Caki2 (cell line): ENCODE measurements around the gene S100A8. TPM values are rescaled to one million over a fixed set of nuclear protein-coding genes. Genes with fewer than 3 reads are reported as not detected.
"Not testable (repeated sequence)": the region's sequence is repeated elsewhere in the genome, so short reads cannot be mapped to it uniquely, and the experiment has no call there.

Source experiments
- DNase-seq: peaks from one replicate; pipeline ENCODE4 v3.0.0-alpha.2; 2015; ENCODE audit warnings: low read depth
- in situ Hi-C: cut with HindIII; loops from 2 replicates; pipeline ENCODE4 v1.10.0; 2016; ENCODE audit warnings: low sequenced_read_pairs, low pct_unique_long_range_greater_than_20kb, mixed read lengths
- total RNA-seq: library from RNA; depleted of rRNA; stranded (reverse); fragments of >200 nt; shearing (Covaris generic); gene quantifications from 2 replicates; pipeline ENCODE4 v1.2.3, GENCODE V29; 2014; ENCODE audit warnings: low replicate concordance

S100A8 gene
- total RNA-seq, 1 experiment from 2014 or later: not detected

DNA sequence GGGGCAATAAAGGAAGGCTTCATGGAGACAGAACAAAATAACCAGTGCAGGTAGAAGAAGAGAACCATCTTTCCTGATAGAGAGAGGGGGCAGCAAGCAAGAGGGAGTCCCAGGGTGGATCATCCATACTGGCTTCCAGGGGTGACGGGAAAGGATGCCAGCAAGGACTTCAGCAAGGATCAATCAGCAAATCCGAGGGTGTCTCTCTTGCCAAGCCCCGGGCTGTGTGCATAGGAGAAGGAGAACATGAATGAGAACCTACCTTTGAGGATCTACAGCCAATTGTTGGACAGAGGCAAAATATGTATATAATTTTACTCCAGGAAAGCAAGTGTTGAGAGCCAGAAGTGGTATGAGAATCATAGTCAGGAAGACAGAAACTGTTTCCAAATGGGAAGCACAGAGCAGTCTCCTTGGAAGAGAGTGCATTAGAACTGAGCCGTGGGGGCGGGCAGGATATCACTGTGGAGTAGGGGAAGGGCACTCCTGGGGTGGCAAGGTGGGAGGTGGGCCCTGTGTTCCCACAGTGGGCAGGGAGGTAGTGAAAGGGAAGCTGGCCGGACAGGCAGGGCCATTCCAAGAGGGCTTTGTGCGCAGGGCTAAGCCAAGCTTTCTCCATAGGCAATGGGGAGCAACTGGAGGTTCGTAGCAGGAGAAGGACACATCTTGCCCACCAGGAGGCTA lies 34.3 kb downstream of the S100A8 start:
- no peak for DNase-seq
- in situ Hi-C loops: loop anchor here (25.0 kb wide), 1 partner anchor 131 kb away; no protein-coding TSS in a partner anchor

DNA sequence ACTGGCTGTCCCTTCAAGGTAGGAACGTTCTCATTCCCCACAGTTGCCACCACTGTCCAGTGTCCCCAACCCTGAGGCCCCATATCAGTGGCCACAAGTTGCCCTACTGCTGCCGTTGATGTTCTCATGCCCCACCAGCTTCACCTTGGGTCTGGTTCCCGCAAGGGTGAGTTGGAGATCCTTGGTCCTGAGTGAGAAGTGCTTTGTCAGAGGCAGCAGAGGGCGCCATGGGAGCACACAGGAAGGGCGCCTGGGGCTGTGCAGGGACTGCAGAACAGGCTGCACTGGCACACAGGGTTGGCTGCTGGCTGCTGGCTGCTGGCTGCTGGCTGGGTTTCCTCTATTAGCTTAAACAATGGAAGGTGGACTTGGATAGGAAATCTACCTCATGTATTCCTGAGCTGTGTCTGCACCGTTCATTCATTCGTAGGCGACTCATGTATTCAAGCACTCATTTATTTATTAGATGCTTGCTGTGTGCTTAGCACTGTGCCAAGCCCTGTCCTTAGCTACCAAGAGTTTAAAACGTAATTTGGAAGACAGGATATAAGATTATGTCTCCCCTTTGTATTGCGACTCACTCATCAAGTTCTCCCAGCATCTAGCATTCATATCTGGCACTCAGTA lies 35.3 kb downstream of the S100A8 start:
- in situ Hi-C loops: loop anchor here (25.0 kb wide), 1 partner anchor 132 kb away; no protein-coding TSS in a partner anchor
- peak; percentile 16 for DNase-seq

DNA sequence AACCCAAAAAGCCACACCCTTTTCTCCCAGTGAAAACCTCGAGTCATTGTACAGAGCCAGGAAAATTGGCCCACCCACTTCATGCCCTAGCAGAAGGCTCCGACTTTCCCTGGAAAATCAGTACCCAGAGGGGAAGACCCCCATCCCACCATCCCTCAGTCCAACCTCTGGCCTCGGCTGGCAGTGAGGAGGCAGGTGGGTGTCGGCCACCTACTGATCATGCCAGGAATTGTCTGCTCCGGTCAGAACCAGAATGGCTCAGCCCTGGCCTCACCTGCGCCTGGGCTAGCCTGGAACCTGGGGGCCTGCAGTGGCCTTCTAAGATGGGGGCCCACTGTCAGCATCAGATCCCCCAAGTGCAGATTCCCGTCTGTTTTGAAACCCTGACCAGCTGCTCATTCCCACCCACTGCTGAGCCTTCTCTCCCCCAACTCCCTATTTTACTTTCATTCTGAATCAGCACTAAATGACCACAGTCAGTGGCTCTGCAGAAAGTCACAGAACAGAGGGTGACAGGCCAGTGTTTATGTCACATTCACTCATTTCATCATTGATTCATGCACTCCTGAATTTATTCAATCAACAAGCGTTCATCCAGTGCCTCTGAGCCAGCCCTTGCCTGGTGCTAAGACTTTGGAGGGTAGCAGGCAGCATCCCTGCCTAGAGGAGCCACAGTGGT lies 36.2 kb downstream of the S100A8 start:
- no peak for DNase-seq
- in situ Hi-C loops: loop anchor here (25.0 kb wide), 1 partner anchor 133 kb away; no protein-coding TSS in a partner anchor

DNA sequence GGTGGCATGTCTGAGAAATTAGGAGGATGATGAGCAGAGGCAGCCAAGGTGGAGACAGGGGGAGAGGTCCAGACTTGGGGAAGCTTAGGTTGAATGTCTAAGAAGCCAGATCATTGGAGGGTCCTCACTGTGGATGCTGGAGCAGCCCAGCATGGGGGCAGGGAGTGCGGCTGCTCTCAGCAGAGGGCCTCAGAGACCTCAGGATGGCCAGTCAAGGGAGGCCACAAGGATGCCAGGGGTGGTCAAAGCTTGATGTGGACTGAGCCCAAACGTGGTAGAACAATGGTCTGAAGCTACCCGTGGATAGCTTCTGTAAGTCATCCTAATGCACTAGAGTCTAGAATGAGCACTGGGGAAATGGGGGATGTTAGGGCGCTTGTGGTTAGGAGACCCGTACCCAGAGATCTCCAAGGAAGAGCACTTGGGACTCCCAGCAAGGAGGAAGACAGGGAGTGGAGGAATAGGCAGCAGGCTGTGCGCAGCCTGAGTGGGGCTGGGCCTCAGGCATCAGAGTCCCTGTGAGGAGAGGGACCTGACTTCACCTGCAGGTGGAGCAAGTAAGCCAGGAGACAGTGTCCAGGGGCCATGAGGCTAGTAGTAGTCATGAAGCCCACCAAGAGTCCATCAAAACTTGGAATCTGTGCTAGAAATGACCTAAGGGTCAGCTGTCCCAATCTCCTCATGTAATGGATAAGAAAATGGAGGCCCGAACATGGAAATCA lies 37.5 kb downstream of the S100A8 start:
- in situ Hi-C loops: loop anchor here (25.0 kb wide), 1 partner anchor 134 kb away; no protein-coding TSS in a partner anchor
- DNase-seq: peak; percentile 18

DNA sequence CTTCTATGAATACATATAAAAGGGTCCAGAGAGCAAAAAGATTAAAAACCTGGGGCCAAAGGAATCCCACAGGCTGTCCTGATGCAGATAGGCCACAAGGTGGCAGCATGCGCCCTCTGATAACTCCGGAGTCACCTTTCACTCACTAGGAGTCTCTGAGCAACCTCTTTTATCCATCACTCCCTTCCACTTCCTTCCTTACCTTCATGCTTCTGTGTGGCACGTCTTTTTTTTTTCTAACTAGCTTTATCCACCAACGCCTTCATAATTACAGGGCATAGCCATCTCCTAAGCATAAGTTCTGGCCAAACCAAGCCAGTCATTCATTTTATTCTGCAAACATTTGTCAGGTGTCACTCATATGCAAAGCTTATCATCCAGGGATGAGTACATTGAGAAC lies 38.4 kb downstream of the S100A8 start:
- peak; percentile 42 for DNase-seq

DNA sequence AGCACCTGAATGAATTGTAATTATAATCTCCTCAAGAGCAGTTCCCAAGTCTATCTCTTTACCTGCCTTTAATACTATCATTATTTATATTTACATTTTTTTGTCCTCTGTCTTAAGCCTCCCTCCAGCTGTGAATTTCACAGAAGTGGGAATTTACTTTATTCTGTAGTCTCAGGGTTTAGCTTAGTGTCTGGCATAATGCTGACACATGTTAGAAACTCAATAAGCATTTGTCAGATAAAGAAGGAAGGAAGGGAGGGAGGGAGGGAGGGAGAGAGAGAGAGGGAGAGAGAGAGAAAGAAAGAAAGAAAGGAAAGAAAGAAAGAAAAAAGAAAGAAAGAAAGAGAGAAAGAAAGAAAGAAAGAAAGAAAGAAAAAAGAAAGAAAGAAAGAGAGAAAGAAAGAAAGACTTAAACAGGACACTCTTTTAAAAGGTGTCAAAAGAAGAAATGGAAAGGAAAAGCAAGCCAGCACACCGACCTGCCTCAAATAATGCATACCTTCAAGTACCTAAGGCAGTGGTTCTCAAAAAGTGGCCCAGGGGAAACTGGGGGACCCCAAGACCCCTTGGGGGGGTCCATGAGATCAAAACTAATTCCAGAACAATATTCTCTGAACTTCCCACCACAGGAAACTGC lies 40.4 kb downstream of the S100A8 start:
- no peak for DNase-seq
- in situ Hi-C loops: loop anchor here (25.0 kb wide), 1 partner anchor 137 kb away; no protein-coding TSS in a partner anchor

More for the DNA sequence above, 38.4 kb downstream of the S100A8 start:
- in situ Hi-C loops: loop anchor here (25.0 kb wide), 1 partner anchor 135 kb away; no protein-coding TSS in a partner anchor

DNA sequence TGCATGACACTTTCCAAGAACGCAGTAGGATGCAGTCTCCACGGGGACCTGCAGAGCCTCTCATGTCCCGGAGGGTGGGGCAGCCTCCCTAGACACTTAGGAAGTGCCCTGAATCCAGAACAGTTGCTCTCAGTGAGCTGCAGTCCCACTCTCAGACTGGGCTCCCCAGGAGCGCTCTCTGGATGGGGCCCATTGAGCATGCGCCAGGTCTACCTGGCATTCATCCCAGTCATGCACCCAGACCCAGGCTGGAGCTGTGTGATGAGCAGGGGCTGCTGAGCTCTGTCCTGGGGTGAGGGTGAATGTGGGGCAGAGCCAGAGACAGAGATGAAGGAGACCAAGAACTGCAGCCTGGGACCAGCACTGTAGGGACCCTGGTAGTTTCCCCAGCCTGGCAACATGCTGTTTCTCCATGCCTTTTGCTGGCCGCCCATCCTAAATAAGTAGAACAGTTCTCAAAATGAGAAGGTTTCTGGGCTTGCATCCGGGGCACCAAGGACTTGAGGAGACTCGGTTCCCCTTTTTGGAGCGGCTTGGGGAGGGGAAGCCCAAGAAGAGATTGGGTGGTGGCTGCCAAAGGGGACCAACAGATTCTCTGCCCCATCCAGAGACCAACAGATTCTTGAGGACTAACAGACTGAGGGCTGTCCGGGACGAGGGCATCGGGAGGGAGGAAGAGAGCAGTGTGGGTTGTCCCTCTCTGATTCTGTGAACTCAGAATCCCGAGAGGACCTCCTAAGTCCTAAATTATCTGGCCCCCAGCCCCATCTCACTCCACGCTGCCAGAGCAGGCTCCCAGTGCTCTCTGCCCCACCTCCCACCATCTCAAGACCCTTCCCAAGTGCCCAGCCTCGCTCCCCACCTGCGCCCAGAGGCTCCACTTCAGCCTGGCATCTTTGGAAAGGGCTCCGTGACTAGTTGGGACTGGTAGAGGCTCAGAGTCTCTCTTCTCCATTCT lies 41.2 kb downstream of the S100A8 start:
- no peak for DNase-seq
- in situ Hi-C loops: loop anchor here (25.0 kb wide), 1 partner anchor 138 kb away; no protein-coding TSS in a partner anchor

DNA sequence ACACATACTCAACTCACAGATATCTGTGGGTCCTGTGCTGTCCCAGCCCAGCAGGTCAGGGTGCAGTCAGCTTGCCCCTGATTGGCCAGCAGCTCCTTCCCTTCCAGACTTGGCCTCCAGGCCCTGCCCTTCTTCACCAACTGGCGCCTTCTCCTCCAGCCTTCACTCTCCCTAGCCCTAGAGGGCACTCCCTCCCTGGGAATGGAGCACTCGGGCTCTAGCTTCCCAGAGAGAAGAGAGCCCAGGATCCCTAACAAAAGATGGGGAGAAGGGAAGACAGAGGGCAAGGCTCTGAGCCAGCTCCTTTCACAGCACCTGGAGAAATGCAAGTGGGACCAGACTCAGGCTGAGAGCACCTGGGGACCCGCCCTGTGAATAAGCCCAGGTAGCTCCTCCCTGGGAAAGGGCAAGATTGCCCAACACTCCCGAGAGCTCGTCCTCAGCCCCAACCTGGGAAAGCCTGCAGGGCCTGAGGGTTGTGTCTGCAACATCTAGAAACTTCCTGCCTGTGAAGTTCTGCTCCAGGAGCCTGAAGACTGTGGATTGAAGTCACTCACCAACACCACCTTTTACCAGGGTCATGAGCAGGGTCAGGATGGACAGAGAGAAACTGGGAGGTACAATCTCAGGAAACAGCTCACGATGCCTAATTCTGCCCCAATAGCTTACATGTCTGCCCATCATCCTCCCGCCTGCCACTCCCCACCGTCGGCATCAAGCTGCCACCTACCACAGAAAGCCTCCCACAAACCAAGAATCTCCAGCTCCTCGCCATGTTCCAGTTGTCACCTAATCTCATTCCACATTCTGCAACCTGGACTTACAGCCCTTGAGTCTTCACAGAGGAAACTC lies 42.1 kb downstream of the S100A8 start, which contains the start of gene PGLYRP4:
PGLYRP4 (minus strand) TSS at position 331 of the 852 bp plus-strand sequence. CDS start 909 bp downstream, outside the sequence.
- no peak for DNase-seq
- in situ Hi-C loops: no loop called here

DNA sequence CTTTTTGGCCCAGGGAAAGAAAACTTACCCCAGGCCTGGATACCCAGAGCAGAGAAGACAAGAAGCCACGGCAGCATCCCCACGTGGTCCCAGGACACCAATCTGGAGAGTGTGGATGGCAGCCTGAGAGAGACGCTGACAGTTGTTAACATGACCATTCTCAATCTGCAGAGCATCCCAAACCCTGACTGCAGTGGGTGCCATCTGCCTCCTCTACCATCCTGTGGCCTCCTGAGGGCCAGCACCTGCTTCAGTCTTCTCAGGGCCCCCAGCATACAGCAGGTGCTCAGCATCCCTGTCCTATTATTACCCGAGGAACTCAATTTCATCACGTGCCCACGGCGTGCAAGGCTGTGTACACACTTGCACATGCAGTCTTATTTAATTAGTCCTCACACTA lies 43.0 kb downstream of the S100A8 start:
- in situ Hi-C loops: no loop called here
- no peak for DNase-seq

DNA sequence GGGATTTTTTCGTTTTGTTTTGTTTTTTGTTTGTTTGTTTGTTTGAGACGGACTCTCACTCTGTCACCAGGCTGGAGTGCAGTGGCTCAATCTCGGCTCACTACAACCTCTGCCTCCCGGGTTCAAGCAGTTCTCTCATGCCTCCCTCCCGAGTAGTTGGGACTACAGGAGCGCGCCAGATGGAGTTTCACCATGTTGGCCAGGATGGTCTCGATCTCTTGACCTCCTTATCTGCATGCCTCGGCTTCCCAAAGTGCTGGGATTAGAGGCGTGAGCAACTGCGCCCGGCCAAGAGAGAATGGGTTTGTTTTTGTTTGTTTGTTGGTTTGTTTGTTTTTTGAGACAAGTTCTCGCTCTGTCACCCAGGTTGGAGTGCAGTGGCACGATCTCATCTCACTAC lies 43.8 kb downstream of the S100A8 start:
- DNase-seq, in situ Hi-C loops: not testable (repeated sequence)

DNA sequence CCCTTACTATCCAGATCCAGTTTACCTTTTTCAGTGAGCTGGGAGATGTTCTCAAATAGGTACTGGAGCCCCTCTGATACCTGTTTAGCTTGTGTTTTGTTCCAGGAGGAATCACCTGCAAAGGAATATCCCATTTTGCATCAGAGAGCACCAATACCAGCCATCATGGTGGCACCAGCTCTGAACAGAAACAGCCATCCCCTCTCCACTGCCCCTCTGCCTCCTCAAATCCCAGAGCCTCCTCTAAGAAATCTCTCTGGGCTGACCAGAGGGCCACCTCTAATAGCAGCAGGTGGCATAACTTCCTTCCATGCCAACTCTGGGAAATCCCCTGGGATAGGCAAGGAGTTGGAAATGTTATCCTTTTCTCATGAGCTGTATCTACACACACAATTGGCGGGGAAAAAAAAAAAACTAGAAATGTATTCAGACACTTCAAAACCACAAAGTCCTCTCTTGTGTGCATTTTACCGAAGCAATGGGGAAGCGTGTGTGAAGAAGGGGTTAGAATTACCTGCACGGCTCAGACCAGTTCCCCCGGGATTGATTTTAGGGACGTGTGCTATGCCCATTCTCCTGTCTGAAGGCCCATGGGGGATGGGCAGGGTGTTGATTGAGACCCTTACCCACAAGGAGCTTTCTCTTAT lies 44.7 kb downstream of the S100A8 start:
- no peak for DNase-seq
- in situ Hi-C loops: no loop called here

DNA sequence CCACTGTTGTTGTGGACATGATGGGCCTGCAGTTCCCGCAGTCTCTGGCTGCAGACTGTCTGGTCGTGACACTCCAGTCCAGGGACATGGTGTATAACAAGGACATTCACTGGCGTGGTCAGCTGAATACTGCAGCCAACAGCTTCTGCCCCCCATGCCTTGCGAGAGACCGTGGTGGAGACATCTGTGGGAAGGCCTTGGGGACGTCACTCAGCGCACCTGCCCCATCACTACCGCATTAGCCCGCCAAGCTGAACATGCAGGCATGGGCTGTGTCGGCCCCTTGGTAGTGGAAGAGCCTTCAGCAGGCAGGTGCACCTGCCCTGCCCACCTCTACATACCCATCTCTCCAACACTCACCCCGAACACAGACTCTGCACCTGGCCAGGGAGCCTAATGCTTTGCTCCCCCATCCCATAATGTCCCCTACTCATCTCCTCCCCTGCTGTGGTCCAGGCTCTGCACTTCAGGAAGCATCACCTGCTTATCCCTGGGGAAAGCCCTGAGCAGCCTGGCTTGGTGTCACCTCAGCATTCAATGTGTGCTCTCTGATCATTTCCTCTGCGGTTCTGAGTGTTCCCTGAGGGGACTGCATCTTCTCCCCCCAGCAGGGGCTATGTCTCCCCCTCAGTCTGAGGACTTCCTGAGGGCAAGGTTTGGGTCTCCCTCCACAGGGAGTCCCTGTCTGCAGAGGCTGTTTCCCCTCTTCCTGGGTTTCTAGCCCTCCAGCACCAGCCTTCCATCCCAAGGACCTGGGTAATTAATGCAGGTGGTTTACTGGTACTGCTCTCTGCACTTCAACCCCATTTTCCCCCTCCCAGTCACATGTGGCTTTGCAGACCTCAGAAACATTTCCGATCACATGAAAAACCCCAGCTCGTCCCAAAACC lies 45.4 kb downstream of the S100A8 start:
- DNase-seq: no peak
- in situ Hi-C loops: no loop called here

DNA sequence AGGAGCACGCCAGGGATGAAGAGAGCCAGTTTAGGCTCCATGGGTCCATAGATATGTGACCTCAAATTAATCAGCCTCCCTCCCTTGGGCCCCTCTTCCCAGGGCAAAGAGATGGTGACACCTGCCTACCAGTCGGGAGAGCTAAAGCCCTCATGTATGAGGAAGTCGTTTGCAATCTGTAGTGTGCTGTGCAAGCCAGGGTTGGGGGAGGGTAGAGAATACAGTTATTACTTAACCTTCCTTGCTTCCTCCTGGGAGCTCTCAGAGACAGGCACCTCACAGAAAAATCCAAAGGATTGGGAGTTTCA lies 46.2 kb downstream of the S100A8 start:
- no peak for DNase-seq
- in situ Hi-C loops: no loop called here

DNA sequence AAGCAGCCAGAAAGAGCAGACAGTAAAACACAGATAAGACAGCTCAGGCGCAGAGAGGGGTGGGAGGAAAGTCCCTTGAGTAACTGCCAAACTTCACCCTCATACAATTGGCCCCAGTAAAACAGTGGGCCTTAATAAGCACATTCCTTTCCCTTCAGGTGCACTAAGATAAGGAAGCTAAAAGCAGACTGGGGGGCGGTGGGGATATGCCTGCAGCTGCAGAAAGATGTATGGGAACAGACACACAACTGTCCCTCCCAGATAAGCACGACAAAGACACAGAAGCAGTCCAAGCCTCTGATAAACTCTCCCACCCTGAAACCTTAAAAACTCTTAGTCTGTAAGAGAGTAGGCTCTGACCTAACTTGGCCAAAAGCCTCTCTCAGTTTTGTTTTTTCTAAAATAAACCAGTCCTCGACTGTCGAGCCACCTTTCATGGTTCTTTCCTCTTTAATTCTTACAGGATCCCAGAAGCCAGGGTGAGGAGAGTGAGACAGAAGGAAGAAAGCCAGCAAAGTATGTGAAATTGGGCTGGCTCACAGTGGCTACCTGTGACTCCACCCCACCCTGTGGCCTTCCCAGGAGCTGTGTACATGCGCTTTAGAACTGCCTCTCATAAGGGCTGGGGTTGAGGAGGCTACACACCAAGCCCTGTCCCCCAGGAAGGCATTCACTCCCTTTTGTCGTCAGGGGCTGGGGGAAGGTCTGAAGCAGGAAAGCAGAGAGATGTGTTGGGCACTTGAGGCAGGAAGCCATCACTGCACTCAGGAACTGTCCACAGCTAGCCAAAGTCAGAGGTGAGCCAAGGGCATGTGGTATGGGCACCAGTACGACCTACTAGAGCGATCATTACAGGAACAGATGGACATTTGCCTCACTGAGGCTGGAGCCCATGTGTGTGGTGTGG lies 46.8 kb downstream of the S100A8 start:
- in situ Hi-C loops: no loop called here
- DNase-seq: no peak
